K562 (cell line): ENCODE results near the gene CEP192. TPM values are rescaled to one million over a fixed set of nuclear protein-coding genes. Genes with fewer than 3 reads are reported as not detected.

Source experiments
- EZH2 ChIP-seq: IDR thresholded peaks from 2 replicates; pipeline ENCODE4 v1.6.1; 2012; ENCODE audit warnings: low read depth, mild to moderate bottlenecking, inconsistent platforms, low read length, borderline replicate concordance
- FOXJ3 ChIP-seq: sonication (generic); formaldehyde crosslinking; IDR thresholded peaks from 2 replicates; pipeline ENCODE4 v1.4.0; 2020; ENCODE audit warnings: mild to moderate bottlenecking, missing genetic modification reagents
- FOXK2 ChIP-seq, 2 experiments: fragments of 450-650 bp; IDR thresholded peaks in 1 of 2; conservative IDR thresholded peaks in 1 of 2; 2 replicates each; pipeline ENCODE4 v1.6.1; 2016; ENCODE audit warnings: low read depth in 2 of 2, mild to moderate bottlenecking in 1 of 2
- HIVEP1 ChIP-seq: fragments of 250-450 bp; sonication (Bioruptor Pico); IDR thresholded peaks from 2 replicates; pipeline ENCODE4 v1.4.0; 2020; ENCODE audit warnings: mild to moderate bottlenecking
- MBD2 ChIP-seq: sonication (generic); IDR thresholded peaks from 2 replicates; pipeline ENCODE4 v1.6.1; 2016; ENCODE audit warnings: low read depth, borderline replicate concordance
- MEIS2 ChIP-seq: fragments of 450-650 bp; IDR thresholded peaks from 2 replicates; pipeline ENCODE4 v1.6.1; 2014; ENCODE audit warnings: mild to moderate bottlenecking; ENCODE audit not compliant: partially characterized antibody
- MLLT1 ChIP-seq, 2 experiments: fragments of 450-650 bp; IDR thresholded peaks; 2 replicates each; pipeline ENCODE4 v1.6.1; 2016
- NFE2L1 ChIP-seq: fragments of 450-650 bp; IDR thresholded peaks from 2 replicates; pipeline ENCODE4 v1.6.1; 2016; ENCODE audit warnings: missing genetic modification characterization, low read depth, mild to moderate bottlenecking, missing compliant biosample characterization, moderate library complexity, borderline replicate concordance
- RBM34 ChIP-seq: fragments of 200-400 bp; formaldehyde crosslinking; IDR thresholded peaks from 2 replicates; pipeline ENCODE4 v1.6.1; 2018; ENCODE audit warnings: low read length, borderline replicate concordance; ENCODE audit not compliant: insufficient read depth
- SNAPC5 ChIP-seq: fragments of 250-450 bp; sonication (Bioruptor Pico); IDR thresholded peaks from 2 replicates; pipeline ENCODE4 v1.8.0; 2021; ENCODE audit warnings: moderate library complexity, mild to moderate bottlenecking, inconsistent platforms
- SNRNP70 ChIP-seq: fragments of 200-400 bp; formaldehyde crosslinking; optimal IDR thresholded peaks from 2 replicates; pipeline ENCODE3; 2017; ENCODE audit warnings: low read depth, low read length
- TAF1 ChIP-seq: IDR thresholded peaks from 2 replicates; pipeline ENCODE4 v1.6.1; 2011; ENCODE audit warnings: mild to moderate bottlenecking, low read length, moderate library complexity; ENCODE audit not compliant: insufficient read depth, control insufficient read depth, severe bottlenecking; ENCODE audit errors: extremely low read depth
- TCF3 ChIP-seq: sonication (generic); formaldehyde crosslinking; IDR thresholded peaks from 2 replicates; pipeline ENCODE4 v1.4.0; 2020; ENCODE audit warnings: mild to moderate bottlenecking, missing genetic modification reagents
- TEAD4 ChIP-seq, 2 experiments: sonication (generic) in 1 of 2; formaldehyde crosslinking in 1 of 2; IDR thresholded peaks; 2 replicates each; pipeline versions ENCODE4 v1.6.1 to v1.8.0; 2012 to 2022; ENCODE audit warnings: borderline replicate concordance in 1 of 2, inconsistent platforms in 1 of 2, low read length in 1 of 2, mild to moderate bottlenecking in 1 of 2, missing genetic modification reagents in 1 of 2
- ZBTB8A ChIP-seq: fragments of 450-650 bp; IDR thresholded peaks from 2 replicates; pipeline ENCODE4 v1.6.1; 2018; ENCODE audit warnings: mild to moderate bottlenecking, moderate library complexity; ENCODE audit not compliant: partially characterized antibody
- ZFP1 ChIP-seq: fragments of 450-650 bp; formaldehyde crosslinking; IDR thresholded peaks from 2 replicates; pipeline ENCODE4 v1.4.0; 2020; ENCODE audit warnings: mild to moderate bottlenecking, mixed read lengths
- ZNF3 ChIP-seq: fragments of 250-450 bp; sonication (Bioruptor Pico); IDR thresholded peaks from 2 replicates; pipeline ENCODE4 v1.5.0; 2021; ENCODE audit warnings: mild to moderate bottlenecking, moderate library complexity
- ZNF57 ChIP-seq: fragments of 450-650 bp; formaldehyde crosslinking; IDR thresholded peaks from 2 replicates; pipeline ENCODE4 v1.4.0; 2020; ENCODE audit warnings: mild to moderate bottlenecking, moderate library complexity
- ZNF699 ChIP-seq: fragments of 250-450 bp; sonication (Bioruptor Pico); IDR thresholded peaks from 2 replicates; pipeline ENCODE4 v1.8.0; 2021; ENCODE audit warnings: mild to moderate bottlenecking, moderate library complexity; ENCODE audit not compliant: insufficient replicate concordance
- polyA plus RNA-seq, 8 experiments: library from polyadenylated mRNA; depleted of rRNA in 4 of 8; stranded (reverse) in 5 of 8; unstranded in 3 of 8; fragments of >200 nt; fragmentation: Nextera tagmentation in 2 of 8; fragmentation: Illumina TruSeq in 1 of 8; extraction: Ambion mirVana in 2 of 8; extraction: Trizol in 1 of 8; gene quantifications; 2 replicates each; pipeline versions ENCODE4 v1.2.1 to v1.2.3, GENCODE V29; 2011 to 2014; ENCODE audit warnings: inconsistent platforms in 1 of 8, missing spikeins in 1 of 8
- total RNA-seq, 7 experiments: library from RNA; depleted of rRNA in 6 of 7; stranded (reverse); fragments of >200 nt in 6 of 7; fragmentation: Illumina TruSeq in 2 of 7; extraction: Trizol in 2 of 7; gene quantifications; 2 replicates each; pipeline versions ENCODE4 v1.2.1 to v1.2.3, GENCODE V29; 2011 to 2021; ENCODE audit warnings: low replicate concordance in 1 of 7

Gene CEP192
- total and polyA plus RNA-seq, 9 of the 15 experiments (the other 6 are each of a cell fraction or from before 2014, with no cell fraction given): 14.4 to 54.4 (median 35.8) TPM

- TF ChIP-seq TEAD4 (IDR thresholded peaks at IDR 0.05; ENCODE audit: low read length) (peak; percentile 20; the same call in 1 of the 2 replicates), TEAD4 (CRISPR knock-in tag; IDR thresholded peaks at IDR 0.05; ENCODE audit: borderline replicate concordance) (no peak), ZNF57 (CRISPR knock-in tag) (no peak), MLLT1 (IDR thresholded peaks at IDR 0.05) (no peak), ZFP1 (CRISPR knock-in tag) (no peak), TCF3 (CRISPR knock-in tag) (peak; percentile 68), MBD2 (no peak), EZH2 (no peak), FOXK2 (conservative IDR thresholded peaks at IDR 0.05 in 1 of 2, IDR thresholded peaks at IDR 0.05 in 1 of 2; ENCODE audit: low read depth in 2 of 2) (no peak), SNRNP70 (no peak), ZBTB8A (no peak), FOXJ3 (CRISPR knock-in tag) (no peak), MEIS2 (no peak), SNAPC5 (no peak), TAF1 (no peak), HIVEP1 (CRISPR knock-in tag) (no peak), NFE2L1 (no peak), ZNF699 (CRISPR knock-in tag) (no peak), RBM34 (no peak), ZNF3 (no peak)
These were observed 17.5 kb upstream of the CEP192 start (continued) for GRCh38 chr18:12973562-12974213.
